Vagina (tissue), 2 donors: ENCODE measurements around the gene GALNT5. TPM values are rescaled to one million over a fixed set of nuclear protein-coding genes. Genes with fewer than 3 reads are reported as not detected.

ENCODE experiments used
- DNase-seq, 2 donors: peaks; one replicate each; pipeline ENCODE4 v3.0.0-alpha.2; 2017; ENCODE audit errors: extremely low spot score in 2 of 2
- H3K27ac ChIP-seq: fragments of 200-600 bp; sonication (generic); one replicate; pipeline ENCODE4 v1.5.1; 2019
- H3K27me3 ChIP-seq: fragments of 200-600 bp; sonication (generic); one replicate; pipeline ENCODE4 v1.5.1; 2019
- H3K36me3 ChIP-seq, 2 donors: fragments of 200-600 bp; sonication (generic); one replicate each; pipeline ENCODE4 v1.5.1; 2017 to 2019
- H3K4me1 ChIP-seq: fragments of 200-600 bp; sonication (generic); one replicate; pipeline ENCODE4 v1.5.1; 2019
- H3K4me3 ChIP-seq, 2 donors: fragments of 200-600 bp; sonication (generic); 1 replicate in 1 of 2; 2 replicates in 1 of 2; pipeline ENCODE4 v1.5.1; 2016 to 2019
- H3K9me3 ChIP-seq: fragments of 200-600 bp; sonication (generic); one replicate; pipeline ENCODE4 v1.5.1; 2019
- POLR2A ChIP-seq, 2 donors: fragments of 450-650 bp; IDR thresholded peaks; one replicate each; pipeline ENCODE4 v1.6.1; 2017; ENCODE audit warnings: antibody characterized with exemption in 2 of 2, mild to moderate bottlenecking in 2 of 2, moderate library complexity in 2 of 2
- POLR2AphosphoS5 ChIP-seq, 2 donors: sonication (generic); formaldehyde crosslinking; IDR thresholded peaks; one replicate each; pipeline ENCODE4 v1.9.0; 2017; ENCODE audit warnings: antibody characterized with exemption in 2 of 2, mild to moderate bottlenecking in 2 of 2, low read depth in 1 of 2; ENCODE audit not compliant: insufficient read depth in 1 of 2
- intact Hi-C: fragments of 100-400 bp; cut with DNase I; formaldehyde crosslinking; loops from one replicate; pipeline ENCODE4 v1.15.1; 2023
- total RNA-seq: library from RNA; depleted of rRNA; stranded (reverse); fragments of >200 nt; gene quantifications from one replicate; pipeline ENCODE4 v1.2.3, GENCODE V29; 2016
- TF ChIP-seq, protein P1 (sequence below), 3 experiments: fragments of 450-650 bp in 2 of 3; fragments of 200-600 bp in 1 of 3; sonication (generic) in 1 of 3; IDR thresholded peaks; one replicate each; pipeline ENCODE4 v1.5.1; 2017 to 2019; ENCODE audit warnings: antibody characterized with exemption in 3 of 3, mild to moderate bottlenecking in 2 of 3, moderate library complexity in 2 of 3

Gene GALNT5
- total RNA-seq, 1 donor from 2014 or later = 3.2 TPM

DNA sequence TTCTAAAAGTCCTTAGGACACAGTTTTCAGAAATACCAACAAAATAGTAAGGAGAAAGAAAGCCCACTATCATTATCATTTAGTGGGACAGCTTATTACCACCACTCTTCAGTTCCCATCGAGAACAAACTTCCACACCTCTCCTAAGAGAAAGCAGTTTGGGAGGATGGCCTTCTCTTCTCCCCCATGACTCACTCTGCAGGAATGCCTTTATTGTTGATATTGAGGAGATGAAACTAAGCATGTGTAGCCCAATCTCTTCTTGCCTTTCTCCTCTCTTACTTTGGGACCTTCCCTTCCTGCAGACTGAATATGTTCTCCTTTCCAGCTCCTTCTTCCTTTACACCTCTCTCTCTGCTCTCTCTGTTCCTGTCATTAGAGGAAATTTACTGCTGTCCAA lies 98.1 kb downstream of the GALNT5 start:
- Histone ChIP-seq H3K27me3 (no peaks in the 10 kb centered on the region), H3K9me3 (no peaks in the 10 kb centered on the region), H3K4me1 (no peaks in the 10 kb centered on the region), H3K4me3 (no peak overlapping the region), H3K36me3 (no peaks in the 10 kb centered on the region), H3K27ac (no peak overlapping the region)
- no peak for DNase-seq
- no peak for TF ChIP-seq POLR2AphosphoS5 (IDR thresholded peaks at IDR 0.05; ENCODE audit: insufficient read depth in 1 of 2, low read depth in 1 of 2)
- no peak for TF ChIP-seq POLR2A (IDR thresholded peaks at IDR 0.05)
- TF ChIP-seq, protein P1, sequence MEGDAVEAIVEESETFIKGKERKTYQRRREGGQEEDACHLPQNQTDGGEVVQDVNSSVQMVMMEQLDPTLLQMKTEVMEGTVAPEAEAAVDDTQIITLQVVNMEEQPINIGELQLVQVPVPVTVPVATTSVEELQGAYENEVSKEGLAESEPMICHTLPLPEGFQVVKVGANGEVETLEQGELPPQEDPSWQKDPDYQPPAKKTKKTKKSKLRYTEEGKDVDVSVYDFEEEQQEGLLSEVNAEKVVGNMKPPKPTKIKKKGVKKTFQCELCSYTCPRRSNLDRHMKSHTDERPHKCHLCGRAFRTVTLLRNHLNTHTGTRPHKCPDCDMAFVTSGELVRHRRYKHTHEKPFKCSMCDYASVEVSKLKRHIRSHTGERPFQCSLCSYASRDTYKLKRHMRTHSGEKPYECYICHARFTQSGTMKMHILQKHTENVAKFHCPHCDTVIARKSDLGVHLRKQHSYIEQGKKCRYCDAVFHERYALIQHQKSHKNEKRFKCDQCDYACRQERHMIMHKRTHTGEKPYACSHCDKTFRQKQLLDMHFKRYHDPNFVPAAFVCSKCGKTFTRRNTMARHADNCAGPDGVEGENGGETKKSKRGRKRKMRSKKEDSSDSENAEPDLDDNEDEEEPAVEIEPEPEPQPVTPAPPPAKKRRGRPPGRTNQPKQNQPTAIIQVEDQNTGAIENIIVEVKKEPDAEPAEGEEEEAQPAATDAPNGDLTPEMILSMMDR (IDR thresholded peaks at IDR 0.05) = no peak
- intact Hi-C loops = no loop called here

DNA sequence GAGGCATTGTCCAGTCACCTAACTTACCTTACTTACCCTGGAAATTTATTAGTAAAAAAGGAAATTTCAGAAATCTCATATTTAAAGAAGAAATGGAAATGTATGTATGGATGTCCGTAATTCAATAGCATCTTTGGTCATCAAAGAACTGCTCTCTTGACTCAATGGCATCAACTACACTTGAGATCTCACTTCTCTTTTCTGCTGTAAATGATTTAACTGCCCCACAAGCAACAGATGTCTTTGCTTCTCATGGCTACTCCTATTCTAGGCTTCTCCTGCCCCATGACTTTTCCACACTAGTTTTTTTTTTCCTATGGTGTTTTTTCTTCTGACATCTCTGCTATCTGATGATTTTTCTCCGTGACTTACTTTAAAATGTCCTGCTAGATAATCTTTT lies 102.1 kb downstream of the GALNT5 start:
- Histone ChIP-seq H3K4me1 (no peaks in the 10 kb centered on the region), H3K36me3 (no peaks in the 10 kb centered on the region), H3K4me3 (no peak overlapping the region), H3K27me3 (no peaks in the 10 kb centered on the region), H3K27ac (no peak overlapping the region), H3K9me3 (no peaks in the 10 kb centered on the region)
- TF ChIP-seq, protein P1 (IDR thresholded peaks at IDR 0.05) = no peak
- TF ChIP-seq POLR2AphosphoS5 (IDR thresholded peaks at IDR 0.05; ENCODE audit: insufficient read depth in 1 of 2, low read depth in 1 of 2) = no peak
- no peak for DNase-seq
- intact Hi-C loops = no loop called here

DNA sequence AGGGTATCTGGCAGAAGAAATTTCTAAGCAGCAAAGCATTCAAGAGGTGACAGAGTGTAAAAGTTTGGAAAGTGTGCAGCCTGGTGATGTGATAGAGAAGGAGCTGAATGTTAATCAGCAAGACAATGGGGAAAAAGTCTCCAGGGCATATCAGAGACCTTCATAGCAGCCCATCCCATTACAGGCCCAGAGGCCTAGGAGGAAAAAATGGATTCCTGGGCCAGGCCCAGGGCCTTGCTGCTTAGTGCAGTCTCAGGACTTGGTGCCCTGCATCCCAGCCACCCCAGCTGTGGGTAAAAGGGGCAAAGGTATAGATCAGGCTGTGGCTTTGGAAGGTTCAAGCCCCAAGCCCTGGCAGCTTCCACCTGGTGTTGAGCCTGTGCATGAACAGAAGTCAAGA lies 104.0 kb downstream of the GALNT5 start:
- H3K27ac ChIP-seq = no peak overlapping the region
- H3K36me3 ChIP-seq = no peaks in the 10 kb centered on the region
- intact Hi-C loops = no loop called here
- H3K27me3 ChIP-seq = no peaks in the 10 kb centered on the region
- H3K9me3 ChIP-seq = no peaks in the 10 kb centered on the region
- H3K4me3 ChIP-seq = no peak overlapping the region
- DNase-seq = no peak
- TF ChIP-seq POLR2AphosphoS5 (IDR thresholded peaks at IDR 0.05; ENCODE audit: insufficient read depth in 1 of 2, low read depth in 1 of 2) (no peak), POLR2A (IDR thresholded peaks at IDR 0.05) (no peak)
- TF ChIP-seq, protein P1 (IDR thresholded peaks at IDR 0.05) = no peak
- no peaks in the 10 kb centered on the region for H3K4me1 ChIP-seq

DNA sequence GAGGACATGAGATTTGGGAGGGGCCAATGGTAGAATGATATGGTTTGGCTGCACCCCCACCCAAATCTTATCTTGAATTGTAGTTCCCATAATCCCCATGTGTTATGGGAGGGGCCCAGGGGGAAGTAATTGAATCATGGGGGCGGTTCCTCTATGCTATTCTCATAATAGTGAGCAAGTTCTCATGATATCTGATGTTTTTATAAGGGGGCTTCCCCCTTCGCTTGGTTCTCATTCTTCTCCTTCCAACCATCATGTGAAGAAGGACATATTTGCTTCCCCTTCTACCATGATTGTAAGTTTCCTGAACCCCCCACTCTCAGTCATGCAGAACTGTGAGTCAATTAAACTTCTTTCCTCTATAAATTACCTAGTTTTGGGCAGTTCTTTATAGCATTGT lies 105.1 kb downstream of the GALNT5 start:
- no peaks in the 10 kb centered on the region for H3K4me1 ChIP-seq
- no peaks in the 10 kb centered on the region for H3K36me3 ChIP-seq
- H3K4me3 ChIP-seq = no peak overlapping the region
- H3K9me3 ChIP-seq = no peaks in the 10 kb centered on the region
- DNase-seq = no peak
- intact Hi-C loops = no loop called here
- TF ChIP-seq POLR2A (IDR thresholded peaks at IDR 0.05) = no peak
- TF ChIP-seq POLR2AphosphoS5 (IDR thresholded peaks at IDR 0.05; ENCODE audit: insufficient read depth in 1 of 2, low read depth in 1 of 2) = no peak
- TF ChIP-seq, protein P1 (IDR thresholded peaks at IDR 0.05) = no peak
- no peaks in the 10 kb centered on the region for H3K27me3 ChIP-seq
- no peak overlapping the region for H3K27ac ChIP-seq

DNA sequence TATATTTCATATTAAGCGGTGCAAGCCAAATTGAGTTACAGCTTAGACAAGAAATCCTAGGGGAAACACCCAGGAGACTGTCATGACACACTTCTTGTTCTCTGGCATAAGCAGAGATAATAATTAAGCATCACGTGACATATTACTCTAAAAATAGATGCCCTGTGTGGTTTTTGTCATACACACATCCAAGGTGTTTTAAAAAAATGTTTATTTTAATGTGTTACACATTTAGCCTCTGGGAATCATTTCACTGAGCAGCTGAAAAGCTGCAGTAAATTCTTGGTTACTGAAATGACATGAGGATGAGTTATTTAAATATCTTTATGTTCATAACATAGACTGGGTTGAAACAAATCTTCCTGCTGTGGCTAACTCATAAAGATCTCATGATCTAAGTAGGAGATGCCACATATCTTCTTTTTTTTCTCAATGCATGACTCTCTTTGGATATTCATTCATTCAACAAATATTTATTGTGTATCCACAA lies 106.2 kb downstream of the GALNT5 start:
- no peaks in the 10 kb centered on the region for H3K36me3 ChIP-seq
- no peaks in the 10 kb centered on the region for H3K9me3 ChIP-seq
- intact Hi-C loops = no loop called here
- H3K4me1 ChIP-seq = no peaks in the 10 kb centered on the region
- DNase-seq = no peak
- TF ChIP-seq, protein P1 (IDR thresholded peaks at IDR 0.05) = no peak
- TF ChIP-seq POLR2AphosphoS5 (IDR thresholded peaks at IDR 0.05; ENCODE audit: insufficient read depth in 1 of 2, low read depth in 1 of 2) (no peak), POLR2A (IDR thresholded peaks at IDR 0.05) (no peak)
- H3K27me3 ChIP-seq = no peaks in the 10 kb centered on the region
- no peak overlapping the region for H3K4me3 ChIP-seq
- no peak overlapping the region for H3K27ac ChIP-seq

Other genes starting within 250 kb of the GALNT5 start
- gene ERMN, start 68.1 kb downstream of the GALNT5 start, total RNA-seq = not detected
- gene CYTIP, start 186.4 kb downstream of the GALNT5 start, total RNA-seq = 12.5 TPM